Breast epithelium (tissue), 4 donors: Measurements from ENCODE around the gene CADM1. TPM values are rescaled to one million over a fixed set of nuclear protein-coding genes. Genes with fewer than 3 reads are reported as not detected.

ENCODE experiments used
- DNase-seq, 2 donors: peaks; one replicate each; pipeline ENCODE4 v3.0.0-alpha.2; 2019; ENCODE audit warnings: low spot score in 2 of 2
- H3K27ac ChIP-seq, 2 donors: fragments of 200-600 bp; sonication (generic) in 1 of 2; one replicate each; pipeline ENCODE4 v1.5.1; 2016 to 2019; ENCODE audit warnings: mild to moderate bottlenecking in 1 of 2
- H3K27me3 ChIP-seq, 2 donors: fragments of 200-600 bp; sonication (generic) in 1 of 2; one replicate each; pipeline versions ENCODE4 v1.5.1 to v1.6.0; 2017 to 2019; ENCODE audit warnings: control low read depth in 1 of 2, mild to moderate bottlenecking in 1 of 2
- H3K36me3 ChIP-seq: fragments of 200-600 bp; one replicate; pipeline ENCODE4 v1.5.1; 2019
- H3K4me1 ChIP-seq, 2 donors: fragments of 200-600 bp; sonication (generic); one replicate each; pipeline ENCODE4 v1.5.1; 2016 to 2019; ENCODE audit warnings: control low read depth in 1 of 2
- H3K4me3 ChIP-seq, 3 donors: fragments of 200-600 bp; sonication (generic); 1 replicate in 2 of 3; 2 replicates in 1 of 3; pipeline ENCODE4 v1.5.1; 2016 to 2019; ENCODE audit warnings: mild to moderate bottlenecking in 3 of 3, moderate library complexity in 2 of 3
- H3K9me3 ChIP-seq, 2 donors: fragments of 200-600 bp; sonication (generic) in 1 of 2; one replicate each; pipeline ENCODE4 v1.5.1; 2016 to 2019; ENCODE audit warnings: control low read depth in 1 of 2
- POLR2A ChIP-seq: fragments of 450-650 bp; IDR thresholded peaks from one replicate; pipeline ENCODE4 v1.6.1; 2016; ENCODE audit warnings: antibody characterized with exemption, mild to moderate bottlenecking, moderate library complexity
- POLR2AphosphoS5 ChIP-seq, 3 donors: sonication (generic); formaldehyde crosslinking; IDR thresholded peaks; one replicate each; pipeline ENCODE4 v1.6.1; 2017; ENCODE audit warnings: antibody characterized with exemption in 3 of 3
- intact Hi-C: fragments of 100-400 bp; cut with DNase I; formaldehyde crosslinking; loops from one replicate; pipeline ENCODE4 v1.15.1; 2023; ENCODE audit warnings: low total_unique reads
- total RNA-seq, 3 donors: library from RNA; depleted of rRNA; stranded (reverse); fragments of >200 nt; gene quantifications; one replicate each; pipeline ENCODE4 v1.1.0, GENCODE V29; 2016
- TF ChIP-seq, protein P1 (sequence below), 3 donors: fragments of 450-650 bp; IDR thresholded peaks; one replicate each; pipeline ENCODE4 v1.5.1; 2016 to 2017; ENCODE audit warnings: antibody characterized with exemption in 3 of 3, mild to moderate bottlenecking in 3 of 3, moderate library complexity in 3 of 3

The CADM1 gene
- total RNA-seq, 3 donors from 2014 or later = 5.3 to 48.4 (median 33.1) TPM

- no peak overlapping the region for H3K4me3 ChIP-seq
- no peaks in the 10 kb centered on the region for H3K4me1 ChIP-seq
- H3K9me3 ChIP-seq = no peaks in the 10 kb centered on the region
- TF ChIP-seq POLR2A (no peak), POLR2AphosphoS5 (IDR thresholded peaks at IDR 0.05) (no peak)
- DNase-seq = no peak
- H3K27ac ChIP-seq = no peak overlapping the region
- H3K36me3 ChIP-seq = no peaks in the 10 kb centered on the region
- H3K27me3 ChIP-seq = no peaks in the 10 kb centered on the region
- intact Hi-C loops = no loop called here
Measured at GRCh38 chr11:115425816-115426215, 78.4 kb downstream of the CADM1 start.

DNA sequence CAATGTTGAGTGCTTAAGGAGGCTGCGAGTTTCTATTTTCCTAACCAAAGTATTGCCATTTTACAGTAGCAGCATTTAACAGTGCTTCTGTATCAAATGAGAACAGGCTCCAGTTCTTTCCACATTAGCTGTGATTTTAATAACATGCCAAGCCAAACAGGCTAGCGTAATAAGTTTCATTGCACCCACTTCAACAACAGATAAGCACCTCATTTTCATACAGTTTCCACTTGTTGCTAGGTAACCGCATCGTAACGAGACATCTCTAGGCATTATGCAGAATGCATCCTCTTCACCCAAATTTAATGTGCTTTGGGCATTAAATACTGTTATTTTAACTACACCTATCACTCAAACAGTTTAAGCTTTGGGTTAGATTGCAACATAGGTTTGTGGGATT is 79.0 kb downstream of the CADM1 start:
- Histone ChIP-seq H3K4me3 (no peak overlapping the region), H3K36me3 (no peaks in the 10 kb centered on the region), H3K27ac (no peak overlapping the region), H3K27me3 (no peaks in the 10 kb centered on the region), H3K9me3 (no peaks in the 10 kb centered on the region), H3K4me1 (no peaks in the 10 kb centered on the region)
- DNase-seq = no peak
- TF ChIP-seq POLR2AphosphoS5 (IDR thresholded peaks at IDR 0.05) (no peak), POLR2A (no peak)
- TF ChIP-seq, protein P1, sequence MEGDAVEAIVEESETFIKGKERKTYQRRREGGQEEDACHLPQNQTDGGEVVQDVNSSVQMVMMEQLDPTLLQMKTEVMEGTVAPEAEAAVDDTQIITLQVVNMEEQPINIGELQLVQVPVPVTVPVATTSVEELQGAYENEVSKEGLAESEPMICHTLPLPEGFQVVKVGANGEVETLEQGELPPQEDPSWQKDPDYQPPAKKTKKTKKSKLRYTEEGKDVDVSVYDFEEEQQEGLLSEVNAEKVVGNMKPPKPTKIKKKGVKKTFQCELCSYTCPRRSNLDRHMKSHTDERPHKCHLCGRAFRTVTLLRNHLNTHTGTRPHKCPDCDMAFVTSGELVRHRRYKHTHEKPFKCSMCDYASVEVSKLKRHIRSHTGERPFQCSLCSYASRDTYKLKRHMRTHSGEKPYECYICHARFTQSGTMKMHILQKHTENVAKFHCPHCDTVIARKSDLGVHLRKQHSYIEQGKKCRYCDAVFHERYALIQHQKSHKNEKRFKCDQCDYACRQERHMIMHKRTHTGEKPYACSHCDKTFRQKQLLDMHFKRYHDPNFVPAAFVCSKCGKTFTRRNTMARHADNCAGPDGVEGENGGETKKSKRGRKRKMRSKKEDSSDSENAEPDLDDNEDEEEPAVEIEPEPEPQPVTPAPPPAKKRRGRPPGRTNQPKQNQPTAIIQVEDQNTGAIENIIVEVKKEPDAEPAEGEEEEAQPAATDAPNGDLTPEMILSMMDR (IDR thresholded peaks at IDR 0.05) = no peak
- intact Hi-C loops = no loop called here

DNA sequence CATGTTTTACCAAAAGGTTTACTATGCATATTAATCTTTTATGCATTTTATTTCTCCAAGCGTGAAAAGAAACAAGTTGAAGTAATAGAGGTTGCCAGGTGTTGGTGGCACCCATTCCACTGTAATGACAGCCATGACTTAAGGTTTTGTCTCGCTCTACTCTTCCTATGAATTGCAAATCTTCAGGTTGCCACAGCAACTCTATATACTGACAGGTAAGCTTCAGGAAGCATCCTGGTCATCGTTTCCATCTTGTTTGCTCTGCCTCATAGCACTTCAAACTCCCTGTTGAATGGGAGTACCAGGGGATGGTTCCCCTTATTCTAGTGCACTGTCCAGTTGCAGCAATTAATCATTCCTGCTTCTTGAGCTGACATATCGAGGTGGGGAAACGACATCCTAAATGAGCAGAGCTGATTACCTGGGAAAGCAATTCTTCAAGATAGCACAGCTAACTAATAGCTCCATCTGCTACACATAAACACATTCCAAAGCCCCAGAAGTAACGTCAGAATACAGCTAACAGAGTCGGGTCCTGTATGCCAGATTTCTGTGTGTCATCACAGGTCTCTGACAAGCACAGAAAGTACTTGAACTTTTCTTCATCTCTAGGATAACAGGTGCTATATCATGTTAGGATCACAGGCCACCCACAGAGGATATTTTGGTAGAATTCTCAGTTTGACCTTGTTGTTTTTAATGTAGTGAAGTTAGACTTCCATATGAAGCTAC is 80.3 kb downstream of the CADM1 start:
- no peaks in the 10 kb centered on the region for H3K4me1 ChIP-seq
- TF ChIP-seq, protein P1 (IDR thresholded peaks at IDR 0.05) = no peak
- TF ChIP-seq POLR2A (no peak), POLR2AphosphoS5 (IDR thresholded peaks at IDR 0.05) (no peak)
- H3K36me3 ChIP-seq = no peaks in the 10 kb centered on the region
- DNase-seq = no peak
- H3K27ac ChIP-seq = no peak overlapping the region
- no peak overlapping the region for H3K4me3 ChIP-seq
- no peaks in the 10 kb centered on the region for H3K27me3 ChIP-seq
- H3K9me3 ChIP-seq = no peaks in the 10 kb centered on the region
- intact Hi-C loops = no loop called here

DNA sequence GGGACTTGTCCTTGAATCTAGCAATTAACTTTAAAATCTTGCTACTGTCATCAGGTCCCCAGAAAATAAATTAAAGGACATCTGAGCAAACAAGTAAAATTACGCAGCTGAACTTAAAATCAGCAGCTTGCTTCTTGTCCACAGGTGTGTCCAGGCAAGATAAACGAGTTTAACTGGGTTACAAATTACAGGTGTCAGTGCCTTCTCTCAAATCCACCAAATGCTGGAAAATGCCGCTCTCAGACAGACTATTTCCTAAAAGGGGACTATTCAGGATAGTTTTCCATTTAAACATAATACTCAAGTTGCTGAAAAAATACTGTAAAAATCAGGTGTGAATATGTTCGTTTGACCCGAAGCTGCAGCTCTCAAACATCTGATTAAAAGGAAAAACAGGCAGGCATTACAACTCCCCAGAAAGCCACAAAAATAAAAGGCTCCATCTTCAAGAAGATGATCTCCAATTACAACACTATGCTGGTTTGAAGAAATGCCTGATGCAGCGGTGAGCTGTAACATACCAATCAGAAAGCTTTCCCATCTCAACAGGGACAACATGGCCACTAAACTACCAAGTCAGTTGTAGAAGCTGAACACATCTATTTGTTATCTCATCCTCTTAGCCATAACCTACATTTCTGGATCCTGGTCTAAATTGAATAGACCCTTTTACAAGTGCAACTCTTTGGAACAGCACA is 82.1 kb downstream of the CADM1 start:
- Histone ChIP-seq H3K4me3 (no peak overlapping the region), H3K36me3 (no peaks in the 10 kb centered on the region), H3K9me3 (no peaks in the 10 kb centered on the region), H3K27me3 (no peaks in the 10 kb centered on the region), H3K4me1 (no peaks in the 10 kb centered on the region), H3K27ac (no peak overlapping the region)
- TF ChIP-seq POLR2AphosphoS5 (IDR thresholded peaks at IDR 0.05) (no peak), POLR2A (no peak)
- TF ChIP-seq, protein P1 (IDR thresholded peaks at IDR 0.05) = no peak
- intact Hi-C loops = no loop called here
- DNase-seq = no peak

DNA sequence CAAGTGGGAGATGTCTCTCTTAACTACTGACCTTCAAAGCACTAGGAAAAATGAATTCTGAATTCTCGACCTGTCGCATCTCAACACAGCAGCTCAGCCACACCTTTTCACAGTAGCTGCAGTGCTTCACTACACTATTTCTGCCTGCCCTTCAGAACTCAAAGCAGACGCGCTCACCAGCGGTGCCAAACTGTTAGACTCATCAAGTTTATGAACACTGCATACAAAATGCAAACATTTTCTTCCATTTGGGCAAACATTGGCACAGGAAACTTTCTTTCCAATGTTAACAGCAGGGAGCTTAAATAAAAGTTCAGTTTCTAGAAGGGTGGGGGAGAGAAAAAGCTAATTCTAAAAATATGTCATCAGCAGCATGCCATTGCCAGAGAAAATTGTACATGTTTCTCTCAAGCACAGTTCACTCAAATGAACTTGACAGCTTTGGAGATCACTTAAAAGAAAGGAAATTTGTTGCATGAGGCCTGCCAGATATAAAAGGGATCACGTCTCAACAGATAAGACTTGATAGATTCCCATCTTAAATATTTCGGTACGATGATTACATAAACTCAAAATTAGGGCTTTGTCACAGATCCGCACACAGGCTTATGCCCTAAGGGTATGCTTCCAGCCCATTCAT is 82.7 kb downstream of the CADM1 start:
- H3K27me3 ChIP-seq = no peaks in the 10 kb centered on the region
- no peak overlapping the region for H3K27ac ChIP-seq
- no peak overlapping the region for H3K4me3 ChIP-seq
- DNase-seq = no peak
- H3K4me1 ChIP-seq = no peaks in the 10 kb centered on the region
- no peak for TF ChIP-seq POLR2AphosphoS5 (IDR thresholded peaks at IDR 0.05)
- TF ChIP-seq, protein P1 (IDR thresholded peaks at IDR 0.05) = no peak
- TF ChIP-seq POLR2A = no peak
- intact Hi-C loops = no loop called here
- H3K9me3 ChIP-seq = no peaks in the 10 kb centered on the region
- H3K36me3 ChIP-seq = no peaks in the 10 kb centered on the region
